Mucosa of stomach (tissue), 1 donor: ENCODE data around the gene PRSS27.
"Not testable (repeated sequence)": the region's sequence is repeated elsewhere in the genome, so short reads cannot be mapped to it uniquely, and the experiment has no call there.

Experiments used
- H3K27me3 ChIP-seq: one replicate; pipeline ENCODE4 v1.7.0; 2013; ENCODE audit warnings: mild to moderate bottlenecking, low read length; ENCODE audit not compliant: control insufficient read depth, insufficient read depth
- H3K36me3 ChIP-seq: one replicate; pipeline ENCODE4 v1.7.0; 2013; ENCODE audit warnings: low read length; ENCODE audit not compliant: control insufficient read depth, insufficient read depth
- H3K4me1 ChIP-seq: one replicate; pipeline ENCODE4 v1.7.0; 2013; ENCODE audit warnings: mild to moderate bottlenecking, low read length; ENCODE audit not compliant: control insufficient read depth, insufficient read depth
- H3K4me3 ChIP-seq: one replicate; pipeline ENCODE4 v1.7.0; 2013; ENCODE audit warnings: low read length
- H3K9ac ChIP-seq: one replicate; pipeline ENCODE4 v1.7.0; 2013; ENCODE audit warnings: mild to moderate bottlenecking, low read length, moderate library complexity
- H3K9me3 ChIP-seq: one replicate; pipeline ENCODE4 v1.7.0; 2013; ENCODE audit warnings: mild to moderate bottlenecking, low read length, moderate library complexity; ENCODE audit not compliant: control insufficient read depth
- donor health status: Pancreatic carcinoma.

Gene PRSS27

GRCh38 chr16:2702438-2702825, 17.6 kb downstream of the PRSS27 start:
- no peaks in the 10 kb centered on the region for H3K4me1 ChIP-seq
- peaks cover 16% of the 10 kb centered on the region for H3K36me3 ChIP-seq
- H3K4me3 ChIP-seq: no peak overlapping the region
- no peaks in the 10 kb centered on the region for H3K9me3 ChIP-seq
- H3K9ac ChIP-seq: no peak overlapping the region
- H3K27me3 ChIP-seq: no peaks in the 10 kb centered on the region

- H3K9ac ChIP-seq: no peak overlapping the region
- H3K9me3 ChIP-seq: no peaks in the 10 kb centered on the region
- no peak overlapping the region for H3K4me3 ChIP-seq
- H3K4me1 ChIP-seq: no peaks in the 10 kb centered on the region
- H3K27me3 ChIP-seq: no peaks in the 10 kb centered on the region
- H3K36me3 ChIP-seq: peaks cover 16% of the 10 kb centered on the region
These were observed 18.1 kb downstream of the PRSS27 start for GRCh38 chr16:2701713-2702437.

- no peak overlapping the region for H3K4me3 ChIP-seq
- H3K27me3 ChIP-seq: no peaks in the 10 kb centered on the region
- peaks cover 16% of the 10 kb centered on the region for H3K36me3 ChIP-seq
- H3K9ac ChIP-seq: no peak overlapping the region
- H3K9me3 ChIP-seq: no peaks in the 10 kb centered on the region
- no peaks in the 10 kb centered on the region for H3K4me1 ChIP-seq
These were observed 18.8 kb downstream of the PRSS27 start for GRCh38 chr16:2701272-2701671.

- no peaks in the 10 kb centered on the region for H3K27me3 ChIP-seq
- H3K36me3 ChIP-seq: peaks cover 16% of the 10 kb centered on the region
- H3K9me3 ChIP-seq: no peaks in the 10 kb centered on the region
- H3K4me1 ChIP-seq: no peaks in the 10 kb centered on the region
- no peak overlapping the region for H3K9ac ChIP-seq
- H3K4me3 ChIP-seq: no peak overlapping the region
These were observed 19.2 kb downstream of the PRSS27 start for GRCh38 chr16:2700786-2701185.

- Histone ChIP-seq H3K36me3 (peaks cover 16% of the 10 kb centered on the region), H3K27me3 (no peaks in the 10 kb centered on the region), H3K9ac (no peak overlapping the region), H3K4me1 (no peaks in the 10 kb centered on the region), H3K9me3 (no peaks in the 10 kb centered on the region), H3K4me3 (no peak overlapping the region)
These were observed 20.0 kb downstream of the PRSS27 start for GRCh38 chr16:2699791-2700600.

- H3K27me3 ChIP-seq: no peaks in the 10 kb centered on the region
- peaks cover 16% of the 10 kb centered on the region for H3K36me3 ChIP-seq
- no peaks in the 10 kb centered on the region for H3K4me1 ChIP-seq
- no peak overlapping the region for H3K9ac ChIP-seq
- no peak overlapping the region for H3K4me3 ChIP-seq
- no peaks in the 10 kb centered on the region for H3K9me3 ChIP-seq
These were observed 20.9 kb downstream of the PRSS27 start for GRCh38 chr16:2698965-2699750.

GRCh38 chr16:2698103-2698870, 21.7 kb downstream of the PRSS27 start:
- Histone ChIP-seq H3K27me3 (no peaks in the 10 kb centered on the region), H3K9ac (no peak overlapping the region), H3K36me3 (peaks cover 16% of the 10 kb centered on the region), H3K4me3 (no peak overlapping the region), H3K4me1 (no peaks in the 10 kb centered on the region), H3K9me3 (no peaks in the 10 kb centered on the region)

- Histone ChIP-seq H3K9ac (no peak overlapping the region), H3K9me3 (no peaks in the 10 kb centered on the region), H3K36me3 (peaks cover 14% of the 10 kb centered on the region)
These were observed 22.5 kb downstream of the PRSS27 start for GRCh38 chr16:2697401-2697948.

GRCh38 chr16:2696601-2697250, 23.3 kb downstream of the PRSS27 start:
- not testable (repeated sequence) for H3K27me3 ChIP-seq, H3K9me3 ChIP-seq, H3K36me3 ChIP-seq, H3K4me3 ChIP-seq, H3K4me1 ChIP-seq, H3K9ac ChIP-seq

More at GRCh38 chr16:2697401-2697948, 22.5 kb downstream of the PRSS27 start:
- no peak overlapping the region for H3K4me3 ChIP-seq
- H3K27me3 ChIP-seq: no peaks in the 10 kb centered on the region
- no peaks in the 10 kb centered on the region for H3K4me1 ChIP-seq

- Histone ChIP-seq H3K9ac (no peak overlapping the region), H3K36me3 (no peaks in the 10 kb centered on the region), H3K4me1 (no peaks in the 10 kb centered on the region), H3K27me3 (no peaks in the 10 kb centered on the region), H3K4me3 (no peak overlapping the region), H3K9me3 (no peaks in the 10 kb centered on the region)
These were observed 26.9 kb downstream of the PRSS27 start for GRCh38 chr16:2692948-2693651.
